ENCODE results near the gene LENG1.

- TF ChIP-seq CTCF (IDR thresholded peaks at IDR 0.05; ENCODE audit: poor library complexity) (no peak), EZH2 (IDR thresholded peaks at IDR 0.05; ENCODE audit: borderline replicate concordance) (no peak)
These were observed 10.3 kb downstream of the LENG1 start for GRCh38 chr19:54149021-54149812.

All from hepatocyte (in vitro differentiated cells).